ENCODE measurements around the gene LGR6.
A peak's percentile ranks its signal among the peaks of the same experiment; 100 is the strongest.
"Not testable (repeated sequence)": the region's sequence is repeated elsewhere in the genome, so short reads cannot be mapped to it uniquely, and the experiment has no call there.

LGR6 gene

DNA sequence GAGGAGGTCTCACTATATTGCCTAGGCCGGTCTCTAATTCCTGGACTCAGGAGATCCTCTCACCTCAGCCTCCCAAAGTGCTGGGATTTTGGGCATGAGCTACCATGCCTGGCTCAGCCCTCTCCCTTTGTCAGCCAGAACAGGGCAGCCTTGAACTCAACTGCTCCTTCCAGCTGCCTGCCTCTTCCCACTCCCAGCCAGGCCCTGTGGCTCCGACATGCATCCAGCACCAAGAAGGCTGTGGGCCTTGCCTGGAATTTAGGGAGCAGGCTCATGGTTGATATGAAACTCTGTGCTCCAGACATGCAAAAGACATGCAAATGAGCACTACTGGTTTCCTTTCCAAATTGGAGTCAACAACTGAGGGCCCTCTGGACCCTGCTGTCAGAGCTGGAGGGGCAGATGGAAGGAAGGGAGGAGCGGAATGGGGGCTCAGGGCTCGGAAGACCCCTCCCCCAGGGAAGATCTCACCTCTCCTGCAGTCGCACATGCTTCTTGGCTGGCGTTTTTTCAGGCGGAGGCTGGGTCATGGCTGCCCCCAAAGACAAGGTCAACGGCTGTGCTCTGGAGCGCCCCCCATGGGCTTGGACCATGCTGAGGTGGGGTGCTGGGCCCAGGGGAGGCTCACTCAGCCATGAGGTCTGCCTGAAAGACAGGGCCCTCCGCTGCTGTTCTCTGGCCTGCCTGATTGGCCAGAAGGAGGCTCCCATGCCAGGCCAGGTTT is 34.6 kb upstream of the LGR6 start:
- peak in 1 of 10 donors; percentile 65 for DNase-seq
- intact Hi-C loops (cut with DNase I): no loop called here

DNA sequence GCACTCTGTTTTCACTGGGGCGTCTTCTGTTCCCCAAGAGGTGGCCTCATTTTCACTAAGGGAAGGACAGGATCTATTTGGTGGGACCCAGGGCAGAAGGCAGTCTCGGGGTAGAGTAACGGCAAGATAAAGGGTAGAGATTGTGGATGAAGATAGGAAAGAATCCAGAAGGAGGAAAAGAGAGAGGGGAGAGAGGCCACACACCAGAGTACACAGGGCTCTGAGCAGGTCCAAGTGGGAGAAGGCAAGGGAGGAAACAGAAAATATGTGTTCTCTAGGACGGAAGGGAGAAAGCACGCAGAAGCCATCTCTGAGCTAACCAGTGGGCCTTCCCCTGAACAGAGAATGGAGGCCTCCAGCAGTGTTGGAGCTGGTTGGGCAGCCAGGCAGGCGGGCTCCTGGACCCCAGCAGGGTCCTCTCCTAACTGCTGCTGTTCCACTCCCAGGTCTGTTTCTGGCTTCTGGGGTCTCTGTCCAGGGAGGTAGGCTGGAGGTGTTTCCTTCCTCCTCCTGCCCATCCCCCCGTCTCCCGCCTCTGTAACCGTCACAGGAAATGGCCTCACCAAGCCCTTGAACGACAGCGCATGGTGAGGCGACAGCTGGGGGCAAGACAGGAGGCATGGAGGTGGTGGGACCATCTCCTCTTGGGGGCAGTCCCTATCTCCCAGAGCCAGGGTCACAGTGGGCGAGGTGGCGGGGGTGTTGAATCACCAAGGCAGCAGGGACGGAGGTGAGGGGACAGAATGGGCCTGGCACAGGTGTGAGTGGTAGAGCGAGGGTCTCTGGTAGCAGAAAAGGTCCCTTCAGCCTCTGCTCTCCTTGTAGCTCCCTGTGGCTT is 33.8 kb upstream of the LGR6 start:
- intact Hi-C loops (cut with DNase I): loop anchor here (5.0 kb wide), 1 partner anchor 252 kb away; no protein-coding TSS in a partner anchor
- peak in 1 of 10 donors; percentile 61 for DNase-seq

DNA sequence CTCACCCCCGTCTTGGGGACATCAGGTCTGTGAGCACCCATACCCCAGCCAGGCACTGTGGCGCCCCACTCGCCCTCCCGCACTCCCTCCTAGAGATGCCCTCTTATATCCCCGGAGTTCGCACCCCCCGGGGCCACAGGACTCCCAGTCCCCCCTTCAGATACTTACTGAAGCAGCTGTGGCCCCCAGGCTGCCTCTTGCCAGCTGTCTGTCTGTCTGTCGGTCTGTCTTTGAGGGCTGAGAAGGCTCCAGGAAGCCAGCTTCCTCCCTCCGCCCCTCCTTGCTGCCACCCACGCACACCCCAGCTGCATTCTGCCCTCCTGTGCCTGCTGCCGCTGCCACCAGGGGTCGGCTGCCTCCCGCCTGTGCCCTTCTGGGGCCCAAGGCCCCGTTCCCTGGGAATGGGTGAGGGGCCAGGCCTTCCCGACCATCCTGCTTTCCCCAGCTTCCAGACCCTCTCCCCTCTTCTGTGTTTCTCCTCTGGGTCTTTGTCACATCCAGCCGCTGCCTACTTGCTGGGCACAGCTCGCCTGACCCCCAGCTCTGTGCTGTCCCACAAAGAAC is 33.1 kb upstream of the LGR6 start, which contains the start of gene PTPN7:
Gene PTPN7 (minus strand): TSS at position 226 of the 564 bp plus-strand sequence. CDS start 1,200 bp downstream, outside the sequence.
- intact Hi-C loops (cut with DNase I): loop anchor here (5.0 kb wide), 1 partner anchor 253 kb away; no protein-coding TSS in a partner anchor
- DNase-seq: peak in 1 of 10 donors; percentile 86

DNA sequence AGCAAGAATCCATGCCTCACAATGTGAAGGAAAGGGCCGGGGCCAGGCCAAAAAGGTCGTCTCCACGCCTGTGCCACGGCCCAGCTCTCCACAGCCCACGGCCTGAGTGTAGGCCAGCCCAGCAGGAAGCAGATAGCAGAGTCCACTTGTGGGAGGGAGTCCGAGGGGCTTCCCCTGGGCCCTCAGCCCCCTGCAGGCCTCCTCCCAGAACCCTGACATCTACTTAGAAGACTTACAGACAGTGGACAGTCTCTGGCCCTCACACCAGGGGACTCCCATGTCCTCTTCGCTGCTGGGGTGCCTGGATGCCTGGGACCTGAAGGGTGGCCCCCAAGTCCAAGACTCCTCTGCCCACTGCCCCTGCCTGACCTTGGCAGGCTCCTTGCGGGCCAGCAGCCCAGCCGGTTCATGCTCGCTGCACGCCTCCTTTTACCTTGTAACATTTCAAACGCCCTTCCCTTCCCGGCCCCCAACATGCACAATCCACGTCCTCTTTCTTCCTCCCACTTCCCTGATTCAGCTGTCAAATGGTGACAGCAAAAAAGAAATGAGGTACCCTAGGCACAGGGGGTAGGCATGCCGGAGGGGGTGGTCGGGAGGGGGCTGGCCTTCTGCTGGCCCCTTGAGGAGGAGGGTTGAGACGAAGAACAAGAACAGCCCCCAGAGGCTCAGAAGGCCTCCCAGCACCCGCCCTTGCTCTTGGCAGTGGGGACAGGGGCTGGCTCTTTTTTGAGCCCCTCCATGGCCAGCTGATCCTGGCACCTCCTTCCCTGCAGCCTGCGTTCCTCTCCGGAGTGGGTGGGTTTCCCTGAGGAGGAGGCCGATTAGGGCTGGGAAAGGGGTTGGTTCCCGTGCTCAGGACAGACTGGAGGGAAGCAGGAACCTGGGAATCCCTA is 32.2 kb upstream of the LGR6 start:
- DNase-seq: peak in 1 of 10 donors; percentile 77

DNA sequence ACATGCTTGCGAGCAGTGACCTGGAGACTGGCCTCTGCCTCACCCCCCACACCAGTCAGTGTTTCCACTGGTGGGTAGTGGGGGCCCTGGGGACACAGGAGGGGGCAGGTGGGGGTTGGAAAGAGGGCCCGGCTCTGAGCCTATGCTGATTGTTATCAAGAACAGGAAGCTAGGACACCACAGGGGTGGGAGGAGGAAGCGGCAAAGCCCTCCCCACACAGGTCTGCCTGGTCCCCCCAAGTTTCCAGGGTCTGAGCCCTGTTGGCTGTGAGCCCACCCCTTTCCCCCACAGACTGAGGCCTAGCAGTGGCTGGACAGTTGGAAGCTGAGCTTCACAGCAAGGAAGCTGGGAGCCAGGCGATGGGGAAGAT is 31.6 kb upstream of the LGR6 start:
- intact Hi-C loops (cut with DNase I): loop anchor here (5.0 kb wide), 1 partner anchor 255 kb away; no protein-coding TSS in a partner anchor
- DNase-seq: peak in 1 of 10 donors; percentile 59

More for the DNA sequence above, 32.2 kb upstream of the LGR6 start:
- intact Hi-C loops (cut with DNase I): loop anchor here (5.0 kb wide), 1 partner anchor 254 kb away; no protein-coding TSS in a partner anchor

DNA sequence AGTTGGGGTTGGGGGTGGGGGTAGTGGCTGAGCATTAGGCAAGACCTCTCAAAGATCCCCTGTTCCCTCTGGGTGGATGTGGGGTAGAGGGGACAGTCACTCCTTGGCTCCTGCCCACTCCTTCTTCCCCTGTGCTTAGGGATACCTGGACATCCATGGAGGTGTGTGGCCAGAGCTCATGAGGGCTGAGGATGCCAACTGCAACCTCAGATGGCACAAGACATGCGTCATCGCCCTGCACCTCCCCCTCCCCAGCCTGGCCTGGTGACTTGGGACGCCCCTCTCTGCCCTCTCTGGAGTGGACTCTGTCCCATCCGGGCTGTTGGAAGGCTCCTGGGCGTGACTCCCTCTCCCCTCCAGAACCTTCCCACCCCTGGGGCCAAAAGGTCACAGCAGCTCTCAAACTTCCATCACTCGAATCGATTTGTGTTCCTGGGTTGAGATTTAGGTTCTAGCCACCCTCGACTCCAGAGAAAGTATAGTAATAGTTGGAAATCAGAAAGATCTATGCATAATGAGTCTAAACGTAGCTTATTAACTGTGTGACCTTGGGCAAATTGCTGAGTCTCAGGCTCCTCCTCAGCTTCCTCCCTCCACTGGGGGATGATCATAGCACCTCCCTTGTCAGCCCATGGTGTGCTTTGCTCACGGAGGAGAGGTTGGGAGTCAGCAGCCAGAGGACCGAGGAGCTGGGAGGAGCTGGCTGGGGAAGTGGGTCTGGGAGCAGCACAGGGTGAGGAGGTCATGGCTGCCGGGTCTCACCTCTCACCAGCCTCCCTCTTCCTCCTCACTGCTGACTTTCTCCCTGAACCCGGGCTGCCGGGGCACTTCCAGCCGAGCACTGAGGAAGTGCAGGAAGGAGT is 30.9 kb upstream of the LGR6 start:
- peak in 1 of 10 donors; percentile 36 for DNase-seq
- intact Hi-C loops (cut with DNase I): loop anchor here (5.0 kb wide), 1 partner anchor 255 kb away; no protein-coding TSS in a partner anchor

DNA sequence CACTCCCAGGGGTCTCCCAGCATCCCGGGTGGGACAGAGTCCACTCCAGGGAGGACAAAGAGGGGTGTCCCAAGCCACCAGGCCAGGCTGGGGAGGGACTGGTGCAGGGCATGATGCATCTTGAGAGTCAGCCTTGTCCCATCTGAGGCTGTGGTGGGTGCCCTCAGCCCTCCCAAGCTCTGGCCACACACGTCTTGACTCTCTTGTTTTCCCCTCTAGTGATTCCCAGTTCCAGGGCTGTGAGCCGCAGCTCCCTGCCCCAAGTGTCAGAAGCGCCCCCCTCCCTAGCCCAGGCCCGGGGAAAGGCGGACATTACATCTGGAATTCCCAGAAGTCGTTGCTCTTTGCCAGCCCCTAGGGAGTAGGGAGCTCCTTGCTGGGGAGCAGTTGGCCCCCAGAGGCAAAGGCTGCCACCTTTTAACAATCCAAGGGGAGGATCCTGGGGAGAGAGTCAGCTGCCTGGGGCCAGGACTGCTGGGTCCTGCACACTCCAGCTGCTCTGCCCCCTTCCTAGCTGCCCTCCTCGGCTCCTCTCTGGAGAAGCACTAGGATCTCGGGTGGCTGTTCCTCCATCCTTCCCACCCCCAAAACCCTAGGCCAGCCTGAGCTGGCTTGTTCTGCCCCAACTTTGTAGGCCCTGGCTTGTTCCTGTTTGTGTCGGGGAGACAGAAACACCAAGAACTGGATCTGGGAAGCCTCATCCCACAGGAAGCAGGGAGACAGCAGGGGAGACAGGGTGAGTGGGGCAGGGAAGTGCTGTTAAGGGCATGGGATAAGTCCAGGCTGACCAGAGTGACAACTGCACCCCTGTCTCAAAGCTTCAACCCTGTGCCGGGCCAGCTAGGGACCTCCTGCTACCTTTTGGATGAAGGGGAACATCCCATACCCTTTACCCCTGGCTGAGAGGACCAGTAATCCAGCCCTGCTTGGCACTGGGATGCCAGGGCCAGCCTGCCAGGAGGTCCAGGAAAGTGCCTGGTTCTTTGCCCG is 30.0 kb upstream of the LGR6 start:
- peak in 1 of 10 donors; percentile 64 for DNase-seq
- intact Hi-C loops (cut with DNase I): loop anchor here (5.0 kb wide), 1 partner anchor 256 kb away; no protein-coding TSS in a partner anchor

DNA sequence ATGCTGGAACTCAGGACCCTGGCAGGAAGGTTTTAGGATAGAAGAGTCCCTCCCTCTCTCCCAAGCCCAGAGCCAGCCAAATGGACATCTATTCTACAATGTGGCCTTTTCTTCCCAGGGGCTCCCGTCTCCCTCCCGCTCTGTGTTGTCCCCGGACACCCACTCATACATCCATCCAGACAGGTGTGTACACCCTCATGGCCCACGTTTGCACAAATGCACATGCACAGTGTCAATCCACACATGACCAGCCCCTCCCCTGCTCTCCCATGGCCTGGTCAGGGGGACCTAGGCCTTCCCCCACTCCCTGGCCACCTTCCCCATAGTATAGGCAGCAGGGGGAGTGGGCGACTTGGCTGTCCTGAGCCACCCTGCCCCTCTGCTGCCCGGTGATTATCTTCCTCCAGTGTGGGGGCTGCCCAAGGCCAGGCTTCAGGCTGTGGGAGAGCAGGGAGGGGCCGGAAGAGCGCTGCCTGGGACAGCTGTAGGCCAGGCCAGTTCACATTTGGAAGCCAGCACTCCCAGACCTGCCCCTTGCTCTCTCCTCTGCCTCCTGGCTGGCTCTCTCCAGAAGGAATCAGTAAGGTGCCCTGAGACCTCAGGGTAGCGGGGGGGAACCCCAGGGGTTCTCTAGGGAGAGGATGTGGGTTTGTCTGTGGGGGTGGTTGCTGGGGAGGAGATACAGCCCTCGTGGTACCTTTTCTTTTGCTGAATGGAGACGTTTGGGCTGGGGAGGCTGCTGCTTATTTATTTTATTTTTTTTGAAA is 29.1 kb upstream of the LGR6 start:
- DNase-seq: no peak
- intact Hi-C loops (cut with DNase I): loop anchor here (5.0 kb wide), 1 partner anchor 257 kb away; no protein-coding TSS in a partner anchor

DNA sequence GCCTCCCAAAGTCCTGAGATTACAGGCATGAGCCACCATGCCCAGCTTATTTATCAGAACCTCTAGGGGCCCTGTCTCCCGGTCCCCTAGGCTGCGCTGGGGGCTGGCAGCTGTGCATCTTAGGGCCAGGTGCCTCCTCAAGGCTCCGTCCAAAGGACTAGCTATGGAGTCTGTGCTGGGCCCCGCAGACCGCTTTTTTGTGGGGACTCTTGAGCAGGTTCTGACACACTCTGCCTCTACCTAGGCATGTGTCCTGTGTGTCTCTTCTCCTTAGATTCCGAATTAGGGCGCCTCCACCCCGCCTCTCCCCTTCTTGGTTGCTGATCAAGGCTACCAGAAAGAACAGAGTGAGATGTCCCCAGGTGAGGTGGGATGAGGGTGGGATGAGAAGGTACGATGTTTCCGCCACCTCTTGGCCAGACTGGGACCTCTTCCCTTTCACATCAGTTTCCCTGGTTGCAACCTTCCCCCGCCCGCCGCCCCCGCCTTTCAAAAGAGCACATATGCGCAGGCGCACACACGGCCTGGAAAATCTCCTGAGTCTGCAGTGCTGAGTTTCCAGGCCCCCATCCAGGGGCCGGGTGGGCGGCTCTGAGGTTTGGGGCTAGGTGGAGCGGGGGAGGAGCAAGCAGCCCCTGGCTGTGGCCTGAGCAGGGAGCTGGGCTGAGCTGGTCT is 28.2 kb upstream of the LGR6 start:
- intact Hi-C loops (cut with DNase I): no loop called here

DNA sequence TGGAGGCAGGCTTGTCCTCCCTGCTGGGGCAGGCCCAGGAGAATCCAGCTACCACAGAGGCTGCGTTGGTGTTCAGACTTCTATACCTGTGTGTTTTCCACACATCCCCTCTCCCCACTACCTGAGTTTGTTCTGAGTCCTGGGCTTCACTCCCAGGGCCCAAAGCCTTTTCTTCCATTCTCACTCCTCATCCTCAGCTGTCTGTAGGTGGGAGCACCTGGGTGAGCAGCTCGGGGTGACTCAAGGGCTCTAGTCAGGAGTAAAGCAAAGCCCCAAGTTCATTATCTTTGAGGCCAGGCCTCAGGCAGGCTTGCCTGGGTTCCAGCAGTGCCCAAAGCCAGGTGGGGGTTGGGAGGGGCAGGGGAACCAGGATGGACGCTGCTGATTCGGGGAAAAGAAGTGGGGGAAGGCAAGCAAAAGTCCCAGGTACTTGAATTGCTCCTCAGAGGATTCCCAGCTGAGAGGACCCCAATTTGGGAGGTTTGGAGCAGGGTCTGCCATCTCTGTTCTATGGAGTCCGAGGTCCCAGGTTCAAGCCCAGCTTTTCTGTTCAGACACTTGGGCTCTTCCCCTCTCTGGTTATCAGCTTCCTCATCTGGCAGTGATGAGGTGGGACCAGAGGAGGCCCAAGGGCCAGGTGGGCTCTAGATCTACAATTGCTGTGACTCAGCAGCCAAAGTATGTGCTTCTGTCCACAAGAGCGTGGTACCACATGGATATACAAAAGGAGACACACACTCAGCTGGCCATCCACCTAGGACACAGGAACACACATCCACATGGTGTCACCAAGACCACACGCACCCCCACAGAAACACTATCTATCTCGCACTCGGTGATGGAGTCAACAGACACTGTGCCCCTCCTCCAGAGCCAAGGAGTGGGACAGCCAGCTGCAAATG is 27.4 kb upstream of the LGR6 start:
- DNase-seq: no peak
- intact Hi-C loops (cut with DNase I): no loop called here

More for the DNA sequence above, 28.2 kb upstream of the LGR6 start:
- DNase-seq: peak in 2 of 10 donors; percentile 19 to 26

DNA sequence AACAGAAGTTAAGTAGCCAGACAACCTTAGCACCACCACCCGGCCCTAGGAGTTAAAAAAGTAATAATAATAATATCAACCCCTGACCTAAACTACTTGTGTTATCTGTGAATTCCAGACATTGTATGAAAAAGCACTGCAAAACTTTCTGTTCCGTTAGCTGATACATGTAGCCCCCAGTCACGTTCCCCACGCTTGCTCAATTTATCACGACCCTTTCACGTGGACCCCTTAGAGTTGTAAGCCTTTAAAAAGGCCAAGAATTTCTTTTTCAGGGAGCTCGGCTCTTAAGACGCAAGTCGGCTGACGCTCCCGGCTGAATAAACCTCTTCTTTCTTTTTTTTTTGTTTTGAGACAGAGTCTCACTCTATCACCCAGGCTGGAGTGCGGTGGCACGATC is 26.5 kb upstream of the LGR6 start:
- DNase-seq; intact Hi-C loops (cut with DNase I): not testable (repeated sequence)

DNA sequence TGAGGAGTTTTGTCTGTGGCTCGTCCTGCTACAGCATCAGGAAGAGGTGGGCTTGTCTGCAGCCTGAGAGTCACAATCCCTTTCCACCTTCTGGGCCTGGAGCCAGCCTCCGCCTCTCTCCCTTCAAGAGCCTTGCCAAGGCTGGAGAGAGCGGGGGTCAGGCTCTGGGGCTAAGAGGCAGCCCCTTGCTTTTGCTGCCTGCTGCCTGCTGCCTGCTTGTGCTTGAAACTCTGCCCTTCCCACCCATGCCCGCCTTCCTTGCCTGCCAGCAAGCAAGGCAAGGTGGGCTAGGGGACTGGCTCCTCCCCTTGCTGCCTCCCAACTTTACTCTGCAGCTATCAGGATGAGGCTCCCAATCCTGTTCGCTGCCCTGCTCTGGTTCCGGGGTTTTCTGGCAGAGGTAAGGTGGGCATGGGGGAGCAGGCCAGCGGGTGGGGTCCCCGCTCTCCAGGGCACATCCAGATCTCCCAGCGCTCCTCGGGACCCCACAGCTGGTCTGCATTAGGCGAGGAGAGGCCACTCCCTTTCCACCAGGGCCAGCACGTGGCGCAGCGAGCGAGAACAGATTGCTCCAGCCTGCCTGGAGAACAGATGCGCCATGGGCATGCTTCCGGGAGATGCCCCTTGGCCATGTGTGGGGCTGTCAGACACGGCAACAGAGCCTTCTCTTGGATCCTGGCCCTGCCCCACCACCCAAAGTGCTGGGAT is 25.7 kb upstream of the LGR6 start:
- intact Hi-C loops (cut with DNase I): no loop called here
- DNase-seq: no peak

DNA sequence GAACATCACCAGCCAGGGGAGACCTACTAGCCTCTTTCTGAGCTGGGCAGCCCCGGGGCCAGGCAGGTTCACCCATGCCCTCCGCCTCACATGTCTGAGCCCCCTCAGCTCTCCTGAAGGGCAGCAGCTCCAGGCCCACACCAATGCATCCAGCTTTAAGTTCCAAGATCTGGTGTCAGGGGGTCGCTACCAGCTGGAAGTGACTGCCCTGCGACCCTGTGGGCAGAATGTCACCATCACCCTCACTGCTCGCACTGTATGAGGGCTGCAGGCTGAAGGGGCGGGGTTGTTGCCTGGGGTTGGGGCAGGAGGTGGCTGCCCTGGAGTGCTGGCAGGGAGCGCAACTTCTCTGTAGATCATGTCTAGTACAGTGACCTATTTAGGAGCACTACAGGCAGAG is 24.7 kb upstream of the LGR6 start:
- intact Hi-C loops (cut with DNase I): no loop called here

DNA sequence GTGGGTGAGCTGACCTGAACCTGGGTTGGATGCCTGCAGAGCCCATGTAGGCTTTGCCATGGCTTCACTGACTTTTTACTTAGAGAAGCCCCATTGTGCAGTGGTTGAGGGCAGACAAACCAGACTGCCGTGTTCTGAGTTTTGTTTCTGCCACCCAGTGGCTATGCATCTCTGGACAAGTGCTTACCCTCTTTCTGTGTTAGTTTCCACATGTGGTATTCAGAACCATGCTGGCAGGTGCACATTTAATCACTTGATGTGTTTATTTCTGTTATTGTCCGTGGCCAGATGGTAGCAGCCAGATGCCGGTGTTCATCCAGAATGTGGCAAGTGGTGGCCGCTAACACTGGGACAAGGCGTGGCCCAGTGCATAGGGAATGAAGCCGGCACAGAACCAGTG is 22.9 kb upstream of the LGR6 start:
- DNase-seq: no peak
- intact Hi-C loops (cut with DNase I): no loop called here

More for the DNA sequence above, 24.7 kb upstream of the LGR6 start:
- no peak for DNase-seq

All from posterior cingulate gyrus (tissue), 11 donors.